Adipose tissue (tissue), 3 donors: ENCODE results near the gene CHST9. TPM values are rescaled to one million over a fixed set of nuclear protein-coding genes. Genes with fewer than 3 reads are reported as not detected.
"Not testable (repeated sequence)": the region's sequence is repeated elsewhere in the genome, so short reads cannot be mapped to it uniquely, and the experiment has no call there.

Experiments used
- H3K27ac ChIP-seq: one replicate; pipeline ENCODE4 v1.5.1; 2013; ENCODE audit warnings: low read depth, low read length
- WGBS, 3 donors: extraction: QIAGEN DNeasy Blood & Tissue Kit; methylation state at CpG; one replicate each; pipeline ENCODE4 v1.1.7; 2013; 5-methylcytosine and 5-hydroxymethylcytosine counted together
- polyA plus RNA-seq, 3 donors: library from polyadenylated mRNA; stranded (reverse); fragments of 200-250 nt; gene quantifications; one replicate each; pipeline ENCODE4 v1.2.3, GENCODE V29; 2013
- donor health status: healthy with polysubstance abuse.
- donor health status: Bipolar disorder and iron deficiency.
- donor health status: healthy.

CHST9 gene
- polyA plus RNA-seq, 3 donors = 0.07 to 3.1 TPM; not detected in 1

DNA sequence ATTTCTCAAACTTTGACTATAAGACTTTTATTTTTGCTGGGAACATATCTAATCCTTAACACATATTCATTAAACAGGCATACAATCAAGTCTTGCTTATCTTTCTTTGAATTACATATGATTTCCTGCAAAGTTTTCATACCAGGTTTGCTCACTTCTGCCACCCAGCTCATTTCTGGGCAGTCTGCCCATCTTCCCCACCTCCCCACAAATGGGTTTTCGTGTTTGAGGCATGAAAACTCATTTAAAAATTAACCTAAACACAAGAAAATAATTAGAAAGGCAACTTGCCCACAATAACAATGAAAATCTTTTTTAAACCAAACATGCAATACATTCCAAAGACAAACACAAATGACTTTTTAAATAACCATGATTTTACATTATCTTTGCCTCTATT lies 3.4 kb downstream of the CHST9 start:
- 29 to 45% (median 42%) methylated on average over 1 of the region's 1 CpG for WGBS, 3 donors
- H3K27ac ChIP-seq = no peak overlapping the region

DNA sequence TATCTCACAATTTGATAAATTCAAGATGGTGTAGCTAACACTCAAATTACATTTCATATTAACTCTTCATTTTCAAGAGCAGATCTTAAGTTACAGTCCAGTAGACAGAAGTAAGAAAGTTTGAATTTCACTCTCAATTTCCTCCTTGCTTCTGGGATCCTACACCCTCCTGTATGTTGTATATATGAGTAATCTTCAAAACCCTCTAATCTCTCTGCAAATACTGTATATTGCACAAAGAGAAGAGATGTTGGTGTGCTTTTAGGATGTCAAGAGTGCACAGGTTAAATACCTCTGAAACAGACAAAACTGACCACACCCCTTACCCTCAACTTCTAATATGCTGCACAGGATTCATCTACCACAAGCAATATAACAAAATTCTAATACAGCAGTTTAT lies 6.7 kb downstream of the CHST9 start:
- no peak overlapping the region for H3K27ac ChIP-seq

DNA sequence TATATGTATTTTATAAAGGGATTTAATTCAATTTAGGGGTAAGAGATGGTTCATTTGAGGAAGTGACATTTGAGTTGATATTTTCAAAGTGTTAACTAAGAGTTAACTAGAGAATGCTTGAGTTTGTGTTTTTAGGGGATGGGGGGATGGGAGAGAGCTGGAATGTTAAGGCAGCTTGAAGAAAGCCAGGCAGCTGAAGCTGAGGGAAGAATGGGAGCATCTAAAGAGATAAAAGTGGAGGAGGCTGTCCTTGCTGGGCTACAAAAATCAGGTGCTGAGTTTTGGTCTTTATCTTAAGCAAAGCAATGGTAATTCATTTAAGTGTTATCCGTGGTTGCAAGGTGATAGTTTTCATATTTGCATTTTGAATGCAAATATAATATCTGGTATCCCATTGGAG lies 9.2 kb downstream of the CHST9 start:
- no peak overlapping the region for H3K27ac ChIP-seq
- 5 to 19% (median 12%) methylated on average over 1 of the region's 1 CpG for WGBS, 3 donors

DNA sequence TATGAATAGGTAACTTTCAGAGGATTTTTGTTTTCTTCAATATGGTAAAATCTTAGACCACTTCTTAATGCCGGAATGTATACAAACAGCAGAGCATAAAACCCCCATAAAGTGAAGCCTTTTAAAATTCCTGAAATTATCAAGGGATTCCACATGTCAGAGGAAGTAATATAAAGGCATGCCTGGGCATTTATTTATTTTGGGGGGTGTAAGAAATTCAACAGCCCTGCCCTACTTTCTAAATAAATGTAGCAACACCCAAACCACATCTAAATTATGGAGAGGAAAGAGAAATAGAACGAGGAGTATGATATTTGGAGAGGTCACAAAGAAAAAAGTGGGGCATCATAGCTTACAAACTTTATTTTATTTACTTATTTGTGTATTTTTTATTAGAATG lies 9.9 kb downstream of the CHST9 start:
- WGBS, 3 donors = 49 to 64% (median 52%) methylated on average over 2 of the region's 2 CpGs
- no peak overlapping the region for H3K27ac ChIP-seq

DNA sequence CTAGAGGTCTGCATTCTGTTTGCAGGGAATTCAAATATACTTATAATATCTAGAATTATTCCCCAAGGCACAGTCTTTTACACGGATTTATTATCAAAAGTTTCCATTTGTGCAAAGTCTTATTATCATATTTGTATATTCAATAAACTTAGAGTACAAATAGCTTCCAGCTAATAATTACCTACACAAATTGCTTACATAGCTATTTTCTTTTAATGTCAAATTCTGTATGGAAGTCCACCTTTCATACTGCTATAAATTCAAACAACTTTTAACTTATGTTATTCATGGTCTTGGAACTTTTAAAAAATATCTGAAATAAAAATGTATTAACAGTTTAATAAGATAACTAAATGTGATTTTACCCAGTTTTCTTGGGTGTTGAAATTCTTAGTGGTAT lies 13.1 kb downstream of the CHST9 start:
- WGBS, 3 donors = 24 to 65% (median 52%) methylated on average over 1 of the region's 1 CpG

DNA sequence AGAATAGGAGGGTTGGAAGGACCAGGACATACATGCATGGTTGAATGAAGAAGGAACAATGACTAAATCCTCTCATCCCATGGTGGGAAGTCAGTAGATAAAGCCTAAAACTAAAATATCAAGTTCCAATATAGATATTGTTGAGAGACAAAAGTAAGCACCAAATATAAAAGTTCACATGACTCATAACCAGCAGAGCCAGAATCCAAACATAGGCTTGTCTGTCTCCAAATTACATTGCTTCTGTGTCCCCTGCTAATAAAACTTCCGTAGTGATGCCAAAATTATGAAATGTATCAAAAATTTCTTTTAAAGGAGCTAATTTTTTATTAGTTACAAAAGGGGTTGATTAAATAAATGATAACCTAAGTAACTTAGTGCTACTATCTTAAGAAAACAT lies 19.7 kb downstream of the CHST9 start:
- H3K27ac ChIP-seq = no peak overlapping the region
- 55 to 72% (median 66%) methylated on average over 1 of the region's 1 CpG for WGBS, 3 donors

More for the DNA sequence above, 13.1 kb downstream of the CHST9 start:
- H3K27ac ChIP-seq = no peak overlapping the region

DNA sequence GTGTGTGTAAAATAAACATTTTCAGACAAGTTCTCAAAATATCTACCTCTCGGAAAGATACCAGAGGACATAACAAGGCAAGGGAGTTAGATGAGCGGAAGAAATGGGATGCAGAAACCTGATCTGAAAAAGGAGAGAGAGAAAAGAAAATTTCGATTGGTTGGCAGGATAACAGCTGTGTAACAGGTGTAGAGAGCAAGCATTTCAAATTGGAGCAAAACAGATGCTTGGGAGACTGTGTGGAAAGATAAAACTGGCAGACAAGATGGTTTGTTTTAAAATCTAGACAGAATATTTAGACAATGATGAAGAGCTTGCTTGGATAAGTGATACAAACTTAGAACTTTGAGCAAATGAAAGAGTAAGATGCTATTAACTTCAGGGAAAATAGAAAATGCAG lies 20.2 kb downstream of the CHST9 start:
- H3K27ac ChIP-seq = no peak overlapping the region
- WGBS, 3 donors = 69 to 77% (median 74%) methylated on average over 3 of the region's 3 CpGs

DNA sequence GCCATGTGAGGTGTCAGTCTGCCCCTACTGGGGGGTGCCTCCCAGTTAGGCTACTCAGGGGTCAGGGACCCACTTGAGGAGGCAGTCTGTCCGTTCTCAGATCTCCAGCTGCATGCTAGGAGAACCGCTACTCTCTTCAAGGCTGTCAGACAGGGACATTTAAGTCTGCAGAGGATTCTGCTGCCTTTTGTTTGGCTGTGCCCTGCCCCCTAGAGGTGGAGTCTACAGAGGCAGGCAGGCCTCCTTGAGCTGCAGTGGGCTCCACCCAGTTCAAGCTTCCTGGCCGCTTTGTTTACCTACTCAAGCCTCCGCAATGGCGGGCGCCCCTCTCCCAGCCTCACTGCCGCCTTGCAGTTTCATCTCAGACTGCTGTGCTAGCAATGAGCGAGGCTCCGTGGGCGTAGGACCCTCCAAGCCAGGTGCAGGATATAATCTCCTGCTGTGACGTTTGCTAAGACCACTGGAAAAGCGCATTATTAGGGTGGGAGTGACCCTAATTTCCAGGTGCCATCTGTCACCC lies 21.9 kb downstream of the CHST9 start:
- 89 to 95% (median 90%) methylated on average over 11 to 12 of the region's 12 CpGs for WGBS, 3 donors
- H3K27ac ChIP-seq = not testable (repeated sequence)

DNA sequence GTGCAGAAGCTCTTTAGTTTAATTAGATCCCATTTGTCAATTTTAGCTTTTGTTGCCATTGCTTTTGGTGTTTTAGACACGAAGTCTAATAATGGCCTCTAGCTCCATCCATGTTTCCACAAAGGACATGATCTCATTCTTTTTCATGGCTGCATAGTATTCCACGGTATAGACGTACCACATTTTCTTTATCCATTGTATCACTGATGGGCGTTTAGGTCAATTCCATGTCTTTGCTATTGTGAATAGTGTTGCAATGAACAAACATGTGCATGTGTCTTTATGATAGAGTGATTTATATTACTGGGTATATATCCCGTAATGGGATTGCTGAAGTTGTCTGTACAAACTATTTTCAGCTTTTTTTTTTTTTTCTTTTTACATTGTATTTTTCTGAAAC lies 35.9 kb downstream of the CHST9 start:
- 48 to 67% (median 61%) methylated on average over 5 of the region's 5 CpGs for WGBS, 3 donors
- H3K27ac ChIP-seq = not testable (repeated sequence)

DNA sequence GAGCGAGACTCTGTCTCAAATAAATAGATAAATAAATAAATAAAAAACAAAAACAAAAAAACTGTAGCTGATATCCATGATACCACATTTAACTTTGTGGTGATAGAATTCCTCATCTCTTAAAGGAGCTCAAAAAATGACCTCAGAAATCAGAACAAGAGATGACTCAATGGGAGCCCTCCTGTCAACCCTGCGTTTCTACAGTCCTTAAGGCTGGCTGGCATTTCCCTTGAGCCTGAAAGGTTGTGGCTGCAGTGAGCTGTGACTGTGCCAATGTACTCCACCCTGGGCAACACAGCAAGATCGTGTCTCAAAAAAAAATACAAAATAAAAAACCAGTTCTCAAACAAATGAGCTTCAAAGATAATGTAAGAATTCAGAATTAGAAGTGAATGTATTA lies 40.4 kb downstream of the CHST9 start:
- H3K27ac ChIP-seq = no peak overlapping the region
- 64 to 70% (median 67%) methylated on average over 3 of the region's 3 CpGs for WGBS, 3 donors

DNA sequence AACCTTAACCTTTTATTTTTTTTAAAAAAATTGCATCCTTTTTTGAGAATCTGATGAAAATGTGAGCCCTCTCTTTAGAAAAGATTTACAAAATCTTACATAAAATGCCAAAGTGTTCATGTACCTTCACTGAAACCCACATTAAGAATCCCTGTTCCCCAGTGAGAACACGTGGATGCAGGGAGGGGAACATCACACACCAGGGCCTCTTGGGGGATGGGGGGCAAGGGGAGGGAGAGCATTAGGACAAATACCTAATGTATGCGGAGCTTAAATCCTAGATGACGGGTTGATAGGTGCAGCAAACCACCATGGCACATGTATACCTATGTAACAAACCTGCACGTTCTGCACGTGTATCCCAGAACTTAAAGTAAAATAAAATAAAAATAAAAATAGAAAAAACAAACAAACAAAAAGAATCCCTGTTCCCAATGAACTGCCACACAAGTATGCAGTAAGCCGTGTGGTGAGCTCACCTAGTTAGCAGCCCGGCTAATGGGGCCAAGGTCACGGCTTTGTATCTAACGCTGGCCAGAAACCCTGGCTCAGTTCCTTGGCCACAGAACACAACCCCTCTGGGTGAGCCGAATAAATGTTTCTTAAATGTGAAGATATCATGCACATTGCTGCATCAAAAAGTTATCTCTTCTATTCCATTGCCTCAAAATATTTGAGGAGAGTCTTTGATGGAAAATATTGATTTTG lies 41.4 kb downstream of the CHST9 start:
- no peak overlapping the region for H3K27ac ChIP-seq
- WGBS, 3 donors = 28 to 55% (median 51%) methylated on average over 10 of the region's 10 CpGs

DNA sequence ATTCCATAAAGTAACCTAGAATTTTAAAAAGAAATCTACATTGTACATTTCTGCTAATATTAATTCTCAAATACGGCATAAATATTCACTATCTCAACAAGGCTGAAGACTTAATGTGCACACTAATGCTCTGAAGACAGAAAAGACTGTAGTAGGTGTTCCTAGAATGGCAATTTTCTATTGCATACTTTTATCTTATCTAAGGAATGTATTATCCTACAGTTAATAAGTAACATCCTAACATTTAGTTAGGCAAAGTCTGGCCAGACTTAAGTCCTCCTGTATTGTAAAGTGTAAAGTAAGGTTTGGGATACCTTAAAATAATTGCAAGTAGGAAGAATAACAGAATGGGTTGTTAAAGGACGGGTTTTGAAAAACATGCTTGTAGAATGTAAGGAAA lies 42.2 kb downstream of the CHST9 start:
- no peak overlapping the region for H3K27ac ChIP-seq
- 45 to 84% (median 77%) methylated on average over 2 of the region's 2 CpGs for WGBS, 3 donors

DNA sequence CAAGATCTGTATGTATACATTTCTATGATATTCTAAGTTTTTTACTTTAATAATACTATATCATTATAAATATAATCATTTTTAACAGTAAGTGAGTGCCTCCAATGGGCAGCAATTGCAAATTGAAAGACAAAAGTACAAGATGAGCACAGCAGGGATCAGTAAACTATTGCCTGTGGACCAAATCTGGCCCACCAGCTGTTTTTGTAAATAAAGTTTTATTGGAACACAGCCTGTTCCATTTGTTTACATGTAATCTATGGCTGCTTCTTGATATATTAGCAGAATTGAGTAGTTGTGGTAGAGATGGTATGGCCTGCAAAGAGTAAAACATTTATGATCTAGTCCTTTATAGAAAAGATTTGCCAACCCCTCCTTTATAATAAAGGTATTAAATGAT lies 43.2 kb downstream of the CHST9 start:
- H3K27ac ChIP-seq = no peak overlapping the region

DNA sequence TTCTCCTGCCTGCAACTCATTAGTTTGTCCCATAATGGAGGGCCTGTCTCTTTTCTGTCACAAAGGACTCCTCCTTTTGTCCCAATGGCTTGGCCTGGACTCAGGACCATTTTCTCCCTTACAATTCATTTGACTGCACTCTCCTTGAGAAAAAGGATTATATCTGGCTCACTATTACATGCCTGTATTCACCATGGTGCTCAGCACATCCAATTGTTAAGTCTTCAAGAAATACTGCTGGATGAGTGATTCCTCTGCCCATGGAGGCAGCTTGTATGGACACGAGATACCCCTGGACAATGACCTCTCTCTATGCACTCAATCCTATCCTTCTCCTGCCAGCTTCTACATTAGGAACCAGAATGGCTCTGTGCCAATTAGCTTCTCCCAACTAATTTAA lies 47.0 kb downstream of the CHST9 start:
- 53 to 76% (median 69%) methylated on average over 1 of the region's 1 CpG for WGBS, 3 donors
- no peak overlapping the region for H3K27ac ChIP-seq

DNA sequence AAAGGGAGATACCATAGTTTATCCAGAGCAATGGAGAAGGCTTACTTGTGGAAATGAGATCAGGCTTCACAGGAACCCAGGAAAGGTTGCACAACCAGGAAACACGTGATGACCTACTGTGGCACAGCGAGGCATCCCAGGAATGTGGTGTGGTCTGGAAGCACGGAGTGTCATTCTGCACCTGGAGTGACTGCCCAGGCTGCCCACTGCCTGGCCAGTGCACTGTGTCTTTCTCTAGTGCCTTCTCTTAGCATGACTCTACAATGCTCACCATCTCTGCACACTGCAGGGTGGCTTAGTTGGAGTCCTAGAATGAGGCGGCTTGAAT lies 48.9 kb downstream of the CHST9 start:
- WGBS, 3 donors = 51 to 71% (median 71%) methylated on average over 4 of the region's 4 CpGs
- no peak overlapping the region for H3K27ac ChIP-seq

DNA sequence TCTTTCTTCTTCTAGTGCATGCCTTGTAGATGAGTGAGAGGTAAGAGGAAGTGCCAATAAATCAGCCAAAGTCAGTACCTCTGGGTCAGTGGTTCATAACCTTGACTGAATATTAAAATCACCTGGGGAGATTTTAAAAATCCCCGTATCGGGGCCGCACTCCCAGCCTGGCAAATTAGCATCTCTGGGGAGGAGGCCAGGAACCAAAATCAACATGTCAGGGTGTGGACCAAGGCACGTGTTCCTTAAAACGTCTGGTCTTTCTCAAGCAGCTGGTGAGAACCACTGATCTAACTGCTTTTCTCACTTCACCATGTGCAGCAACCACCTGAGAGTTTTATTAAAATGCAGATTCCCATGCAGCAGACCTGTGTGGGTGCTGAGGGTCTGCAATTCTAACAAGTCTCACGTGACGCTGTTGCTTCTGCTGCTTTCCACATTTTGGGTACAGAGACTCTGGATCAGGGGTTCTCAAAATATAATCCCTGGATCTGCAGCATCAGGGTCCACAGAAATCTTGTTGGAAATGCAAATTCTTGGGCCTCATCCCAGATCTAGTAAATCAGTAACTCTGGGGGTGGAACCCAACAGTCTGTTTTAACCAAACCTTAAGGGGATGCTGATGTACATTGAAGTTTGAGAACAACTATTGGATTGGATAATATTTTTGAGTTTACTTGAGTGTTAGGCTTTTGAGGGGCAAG lies 49.5 kb downstream of the CHST9 start:
- WGBS, 3 donors = 48 to 55% (median 49%) methylated on average over 7 of the region's 7 CpGs

DNA sequence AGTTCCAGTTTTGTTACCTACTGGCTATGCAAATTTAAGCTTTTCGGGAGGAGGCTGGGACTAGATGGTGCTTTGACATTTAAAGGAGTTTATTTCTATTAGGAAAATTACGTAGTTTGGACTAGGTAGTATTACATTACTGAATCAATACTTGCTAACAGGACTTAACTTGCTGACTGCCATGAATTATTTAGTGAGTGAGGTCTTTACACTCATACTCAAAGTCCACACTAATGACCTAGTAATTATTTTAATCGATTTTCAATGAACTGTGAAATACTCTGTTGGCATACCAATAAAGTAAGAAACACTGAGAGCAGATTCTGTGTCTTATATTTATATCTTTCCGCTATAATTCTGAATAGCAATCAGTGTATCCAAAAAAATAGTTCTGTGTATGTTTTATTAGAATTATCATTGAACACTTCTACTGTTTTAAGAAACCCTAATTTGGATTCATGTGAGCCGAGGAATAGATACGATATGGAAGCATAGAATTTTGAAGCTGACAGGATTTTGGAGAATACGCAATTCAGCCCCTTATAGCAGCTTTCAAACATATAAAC lies 55.0 kb downstream of the CHST9 start:
- WGBS, 3 donors = 76 to 85% (median 84%) methylated on average over 7 of the region's 7 CpGs

More for the DNA sequence above, 49.5 kb downstream of the CHST9 start:
- H3K27ac ChIP-seq = no peak overlapping the region

DNA sequence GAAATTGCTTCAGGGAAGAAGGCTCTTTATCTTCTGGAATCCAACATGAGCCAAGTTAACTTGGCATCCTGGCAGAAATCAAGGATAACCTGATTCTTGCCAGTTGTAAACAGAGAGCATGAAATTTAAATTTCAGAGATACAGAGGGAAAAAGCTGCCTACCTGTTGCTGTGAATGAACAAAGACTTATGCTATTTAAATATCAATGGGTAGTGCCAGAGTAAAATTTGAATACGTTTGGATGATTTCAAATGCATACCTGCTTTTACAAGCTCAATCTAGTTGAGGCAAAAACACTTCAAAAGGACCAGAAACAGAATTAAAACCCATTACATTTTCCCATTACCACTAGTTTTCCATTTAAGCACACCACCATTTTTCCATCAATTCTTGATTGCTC lies 60.9 kb downstream of the CHST9 start:
- H3K27ac ChIP-seq = no peak overlapping the region
- 19 to 46% (median 31%) methylated on average over 1 of the region's 1 CpG for WGBS, 3 donors

More for the DNA sequence above, 55.0 kb downstream of the CHST9 start:
- no peak overlapping the region for H3K27ac ChIP-seq

DNA sequence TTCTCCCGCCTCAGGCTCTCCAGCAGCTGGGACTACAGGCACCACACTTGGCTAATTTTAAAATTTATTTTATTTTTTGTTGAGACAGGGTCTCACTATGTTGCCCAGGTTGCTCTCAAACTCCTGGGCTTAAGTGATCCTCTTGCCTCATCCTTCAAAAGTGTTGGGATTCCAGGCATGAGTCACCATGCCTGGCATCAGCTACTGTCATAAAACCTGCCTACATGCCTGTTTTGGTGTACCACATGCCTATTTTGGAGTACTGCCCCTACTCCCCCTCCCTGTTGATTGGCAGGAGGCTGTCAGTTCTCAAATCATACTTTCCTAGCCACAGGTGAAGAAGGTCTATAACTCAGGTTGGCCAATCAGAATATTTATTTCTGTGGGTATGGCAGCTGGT lies 64.0 kb downstream of the CHST9 start:
- no peak overlapping the region for H3K27ac ChIP-seq
- WGBS, 3 donors = 92 to 100% (median 93%) methylated on average over 1 of the region's 1 CpG

DNA sequence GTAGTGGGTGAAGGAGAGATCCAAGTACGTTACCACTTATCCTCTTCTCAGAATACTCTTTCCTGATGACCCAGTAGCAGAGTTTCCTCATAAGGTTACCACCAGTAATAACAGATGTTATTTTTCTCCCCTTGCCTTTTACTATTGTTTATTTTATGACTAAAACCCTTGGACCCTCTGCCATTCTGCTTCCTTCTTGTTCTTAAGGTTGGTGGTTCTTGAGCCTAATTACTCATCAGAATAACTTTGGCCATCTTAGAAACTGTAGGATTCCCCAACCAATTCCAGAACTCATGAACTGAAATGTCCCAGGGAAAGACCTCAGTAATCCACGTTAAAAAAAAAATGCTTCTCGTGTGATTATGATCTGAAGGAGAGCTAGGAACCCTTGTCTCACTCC lies 64.9 kb downstream of the CHST9 start:
- no peak overlapping the region for H3K27ac ChIP-seq
- 73 to 84% (median 80%) methylated on average over 3 of the region's 3 CpGs for WGBS, 3 donors
